GM19452 (cell line): Measurements from ENCODE around the gene NUP93.

ENCODE experiments used
- ATAC-seq: cut with Tn5 transposase; IDR thresholded peaks from one replicate; pipeline ENCODE4 v1.9.1; 2021; ENCODE audit not compliant: unreplicated experiment

Gene NUP93

GRCh38 chr16:56741399-56741798 lies 11.5 kb downstream of the NUP93 start:
- no peak for ATAC-seq

- no peak for ATAC-seq
Observed at GRCh38 chr16:56742030-56742984, 12.4 kb downstream of the NUP93 start.

GRCh38 chr16:56743840-56744239 lies 13.9 kb downstream of the NUP93 start:
- ATAC-seq: no peak

- ATAC-seq: no peak
Observed at GRCh38 chr16:56744996-56745640, 15.2 kb downstream of the NUP93 start.

- no peak for ATAC-seq
Observed at GRCh38 chr16:56747486-56748045, 17.6 kb downstream of the NUP93 start.

DNA sequence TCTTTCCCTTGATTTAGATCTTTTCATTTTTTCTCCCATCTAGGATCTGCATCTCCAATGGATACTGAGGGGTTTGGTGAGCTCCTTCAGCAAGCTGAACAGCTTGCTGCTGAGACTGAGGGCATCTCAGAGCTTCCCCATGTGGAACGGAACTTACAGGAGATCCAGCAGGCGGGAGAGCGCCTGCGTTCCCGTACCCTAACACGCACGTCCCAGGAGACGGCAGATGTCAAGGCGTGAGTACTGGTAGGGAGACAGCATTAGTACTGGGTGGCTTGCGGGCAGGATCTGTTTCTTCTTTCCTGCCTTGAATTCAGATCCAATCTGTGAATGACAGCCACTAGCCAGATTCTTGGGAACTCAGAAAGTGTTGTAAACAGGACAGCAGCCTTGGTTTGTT lies 18.3 kb downstream of the NUP93 start:
- ATAC-seq: no peak

GRCh38 chr16:56748826-56749225 lies 18.9 kb downstream of the NUP93 start:
- ATAC-seq: no peak

DNA sequence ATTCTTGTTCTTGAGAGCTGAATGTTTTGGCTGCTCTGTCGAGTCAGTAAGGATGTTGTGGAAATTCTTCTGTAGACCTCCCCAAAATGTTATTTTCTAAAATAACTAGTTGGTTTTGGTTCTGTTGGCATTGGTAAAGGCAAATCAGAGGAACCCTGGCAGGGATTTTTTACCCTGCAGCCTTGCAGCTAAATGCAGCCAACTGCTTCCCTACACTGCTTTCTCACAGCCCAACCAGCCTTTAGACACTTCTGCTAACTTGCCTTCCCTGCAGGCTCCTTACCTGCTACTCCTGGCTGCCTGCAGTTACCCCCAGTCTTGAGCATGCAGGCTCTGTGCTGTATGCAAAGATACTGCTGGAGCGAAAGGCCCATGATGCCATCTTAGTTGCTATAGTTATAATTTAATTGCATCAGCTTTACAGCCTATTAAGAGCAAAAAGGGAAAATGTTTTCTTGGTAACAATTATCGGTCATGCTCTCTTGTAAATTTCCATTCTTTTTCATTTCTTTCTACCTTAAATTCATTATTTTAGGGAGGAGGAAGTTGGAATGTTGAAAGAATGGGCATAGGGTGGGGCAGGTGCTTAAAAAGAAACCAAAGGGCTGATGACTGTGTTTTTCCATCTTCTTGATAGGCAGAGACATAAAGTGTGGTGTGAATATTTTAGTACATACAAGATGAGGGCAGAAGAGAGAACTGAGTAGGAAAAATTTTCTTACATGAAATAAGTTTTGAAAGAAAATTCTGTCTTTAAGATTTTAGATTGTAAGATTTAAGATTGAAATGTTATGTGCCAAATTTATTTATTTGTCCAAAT lies 20.0 kb downstream of the NUP93 start:
- ATAC-seq: no peak

DNA sequence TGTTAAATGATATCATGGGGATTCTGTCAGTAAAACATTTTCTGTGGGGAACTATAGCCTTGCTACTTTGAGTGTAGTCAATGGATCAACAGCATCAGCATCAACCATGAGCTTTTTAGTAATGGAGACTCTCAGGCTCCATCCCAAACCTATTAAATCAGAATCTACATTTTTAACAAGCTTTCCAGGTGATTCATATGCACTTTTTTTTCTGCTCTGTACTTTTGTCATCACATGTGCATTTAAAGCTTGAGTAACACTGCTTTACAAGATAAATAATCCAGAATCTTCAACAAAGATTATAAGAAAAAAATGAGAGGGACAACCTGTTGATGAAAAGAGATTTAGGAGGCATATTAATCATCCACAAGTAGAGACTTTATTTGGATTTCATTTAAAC lies 23.5 kb downstream of the NUP93 start:
- ATAC-seq: no peak

- no peak for ATAC-seq
Observed at GRCh38 chr16:56755038-56755437, 25.1 kb downstream of the NUP93 start.

- ATAC-seq: no peak
Observed at GRCh38 chr16:56758432-56758831, 28.5 kb downstream of the NUP93 start.

GRCh38 chr16:56758930-56759329 lies 29.0 kb downstream of the NUP93 start:
- ATAC-seq: no peak

DNA sequence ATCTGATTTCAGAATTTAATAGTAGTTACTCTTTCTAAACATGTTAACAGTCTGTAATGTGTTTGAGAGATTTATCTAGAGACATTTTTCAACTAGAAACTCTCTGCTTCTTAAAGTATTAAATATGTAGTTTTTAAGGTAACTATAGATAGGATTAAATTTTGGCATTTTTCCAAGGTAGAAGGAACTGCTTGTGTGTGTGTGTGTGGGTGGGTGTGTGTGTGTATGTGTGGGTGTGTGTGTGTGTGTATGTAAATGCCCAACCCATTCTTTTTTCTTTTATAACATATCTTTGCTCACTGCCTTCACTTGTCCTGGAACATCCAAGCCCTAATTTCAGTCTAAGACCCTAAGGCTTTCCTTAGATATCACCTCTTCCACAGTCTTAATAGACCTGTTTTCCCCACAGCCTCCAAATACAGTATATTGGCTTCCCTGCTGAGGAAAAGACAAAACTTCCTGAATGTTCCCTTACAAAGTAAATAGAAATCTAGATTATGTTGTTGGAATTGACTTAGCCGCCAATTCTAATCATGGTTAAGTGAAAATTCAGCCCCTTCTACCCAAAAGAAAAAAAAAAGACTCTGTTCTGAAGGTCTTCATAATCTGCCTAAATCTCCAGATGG lies 33.5 kb downstream of the NUP93 start:
- no peak for ATAC-seq

DNA sequence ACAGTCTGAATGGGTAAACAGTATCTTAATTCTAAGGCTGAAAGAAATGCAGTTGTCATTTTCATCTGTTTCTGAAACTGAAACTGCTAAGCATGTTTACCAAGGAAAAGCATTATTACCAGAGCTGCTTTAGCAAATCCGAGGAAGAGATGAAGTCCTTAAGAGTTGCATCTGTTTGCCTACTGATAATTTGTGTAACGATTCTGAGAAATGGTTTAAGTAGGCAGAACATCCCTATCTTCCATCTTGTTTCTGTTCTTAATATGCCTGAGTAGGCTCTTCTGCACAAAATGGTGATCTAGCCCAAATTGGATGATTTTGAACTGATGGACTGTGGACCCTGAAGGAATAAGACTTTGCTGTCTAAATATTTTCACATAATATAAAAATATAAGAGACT lies 34.9 kb downstream of the NUP93 start:
- no peak for ATAC-seq

DNA sequence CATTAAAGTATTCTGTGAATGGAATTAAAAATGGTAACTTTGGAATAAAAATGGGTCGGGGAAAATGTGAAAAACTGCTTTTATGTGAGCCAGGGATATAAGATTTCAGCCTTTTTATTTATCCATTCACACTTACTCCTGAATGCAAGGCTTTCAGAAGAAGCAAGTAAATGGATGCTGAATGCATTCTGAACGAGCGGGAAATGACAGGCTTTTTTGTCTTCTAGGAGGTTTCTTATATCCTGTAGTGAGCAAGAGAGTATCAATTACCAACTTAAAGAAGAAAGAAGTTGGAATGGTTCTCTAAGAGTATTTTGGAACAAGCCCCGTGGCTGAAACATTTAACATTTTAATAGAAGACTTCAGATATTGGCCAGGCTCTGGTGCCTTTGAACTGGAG lies 36.0 kb downstream of the NUP93 start:
- no peak for ATAC-seq

DNA sequence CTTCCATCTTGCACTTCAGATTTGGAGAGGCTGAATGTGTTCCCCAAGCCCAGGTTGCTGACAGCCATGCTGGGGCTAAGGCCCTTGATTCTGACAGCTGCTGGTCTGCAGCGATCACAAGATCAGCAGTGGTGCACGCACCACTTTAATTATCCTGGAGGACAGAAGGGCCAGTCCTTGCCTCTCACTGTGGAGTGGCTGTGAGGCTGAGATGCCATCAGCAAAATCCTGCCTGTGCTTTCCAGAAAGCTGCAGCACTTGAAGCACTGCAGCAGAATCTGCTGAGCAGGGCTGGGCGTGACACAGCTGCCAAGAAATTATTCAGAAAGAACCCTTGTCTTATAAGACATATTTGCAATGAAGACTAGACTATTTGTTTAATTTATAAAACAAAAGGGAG lies 37.1 kb downstream of the NUP93 start:
- ATAC-seq: no peak

GRCh38 chr16:56769677-56770076 lies 39.7 kb downstream of the NUP93 start:
- ATAC-seq: no peak

- ATAC-seq: no peak
Observed at GRCh38 chr16:56771558-56772279, 41.8 kb downstream of the NUP93 start.

DNA sequence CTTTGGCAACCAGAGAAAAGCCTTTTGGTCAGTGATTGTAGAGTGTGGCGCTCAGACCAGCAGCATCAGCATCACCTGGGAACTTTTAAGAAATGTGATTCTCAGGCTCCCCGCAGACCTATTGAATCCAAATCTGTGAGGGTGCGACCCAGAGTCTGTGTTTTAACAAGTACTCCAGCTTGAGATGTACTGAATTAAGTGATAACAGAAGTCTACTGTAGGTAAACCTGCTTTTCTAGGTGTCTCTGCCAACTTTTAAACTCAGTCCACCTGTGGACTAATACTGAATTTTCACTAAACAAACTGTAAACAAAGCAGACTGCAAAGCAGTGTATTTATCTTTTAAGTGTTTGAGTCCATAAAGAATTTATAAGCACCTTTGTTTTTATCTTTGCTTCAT lies 43.6 kb downstream of the NUP93 start:
- ATAC-seq: no peak

- no peak for ATAC-seq
Observed at GRCh38 chr16:56774016-56774680, 44.2 kb downstream of the NUP93 start.
